Measurements from ENCODE around the gene SRPX.

SRPX gene

DNA sequence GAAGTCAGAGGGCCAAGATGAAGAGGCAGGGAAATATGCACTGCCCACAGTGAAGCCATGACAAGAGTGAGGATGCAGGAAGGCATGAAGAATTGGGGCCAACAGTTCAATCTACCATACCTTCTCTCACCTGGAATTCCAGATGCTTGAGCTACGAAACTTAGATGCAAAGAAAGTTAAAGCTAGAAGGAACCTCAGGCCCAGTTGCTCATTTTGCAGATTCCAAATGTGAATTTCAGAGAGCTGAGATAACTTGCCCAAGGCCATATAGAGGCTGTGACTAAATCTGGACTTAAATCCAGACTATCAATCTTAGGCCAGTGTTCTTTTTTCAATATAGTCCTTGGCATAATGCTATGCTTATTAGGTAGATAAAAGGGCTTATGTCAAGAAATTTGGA lies 92.7 kb downstream of the SRPX start:
- H3K4me3 ChIP-seq (ENCODE audit: low read depth, low read length) = no peak overlapping the region
- TF ChIP-seq POLR2A (IDR thresholded peaks at IDR 0.05; ENCODE audit: extremely low read depth, insufficient read length) (no peak), MYC (IDR thresholded peaks at IDR 0.05; ENCODE audit: low read depth, low read length) (no peak)
- TF ChIP-seq, protein P1, sequence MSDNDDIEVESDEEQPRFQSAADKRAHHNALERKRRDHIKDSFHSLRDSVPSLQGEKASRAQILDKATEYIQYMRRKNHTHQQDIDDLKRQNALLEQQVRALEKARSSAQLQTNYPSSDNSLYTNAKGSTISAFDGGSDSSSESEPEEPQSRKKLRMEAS (IDR thresholded peaks at IDR 0.05; ENCODE audit: low read depth, low read length) = no peak
- TF ChIP-seq, protein P2, sequence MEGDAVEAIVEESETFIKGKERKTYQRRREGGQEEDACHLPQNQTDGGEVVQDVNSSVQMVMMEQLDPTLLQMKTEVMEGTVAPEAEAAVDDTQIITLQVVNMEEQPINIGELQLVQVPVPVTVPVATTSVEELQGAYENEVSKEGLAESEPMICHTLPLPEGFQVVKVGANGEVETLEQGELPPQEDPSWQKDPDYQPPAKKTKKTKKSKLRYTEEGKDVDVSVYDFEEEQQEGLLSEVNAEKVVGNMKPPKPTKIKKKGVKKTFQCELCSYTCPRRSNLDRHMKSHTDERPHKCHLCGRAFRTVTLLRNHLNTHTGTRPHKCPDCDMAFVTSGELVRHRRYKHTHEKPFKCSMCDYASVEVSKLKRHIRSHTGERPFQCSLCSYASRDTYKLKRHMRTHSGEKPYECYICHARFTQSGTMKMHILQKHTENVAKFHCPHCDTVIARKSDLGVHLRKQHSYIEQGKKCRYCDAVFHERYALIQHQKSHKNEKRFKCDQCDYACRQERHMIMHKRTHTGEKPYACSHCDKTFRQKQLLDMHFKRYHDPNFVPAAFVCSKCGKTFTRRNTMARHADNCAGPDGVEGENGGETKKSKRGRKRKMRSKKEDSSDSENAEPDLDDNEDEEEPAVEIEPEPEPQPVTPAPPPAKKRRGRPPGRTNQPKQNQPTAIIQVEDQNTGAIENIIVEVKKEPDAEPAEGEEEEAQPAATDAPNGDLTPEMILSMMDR (IDR thresholded peaks at IDR 0.05; ENCODE audit: low read depth, low read length) = no peak
- DNase-seq (ENCODE audit: low read depth) = no peak

DNA sequence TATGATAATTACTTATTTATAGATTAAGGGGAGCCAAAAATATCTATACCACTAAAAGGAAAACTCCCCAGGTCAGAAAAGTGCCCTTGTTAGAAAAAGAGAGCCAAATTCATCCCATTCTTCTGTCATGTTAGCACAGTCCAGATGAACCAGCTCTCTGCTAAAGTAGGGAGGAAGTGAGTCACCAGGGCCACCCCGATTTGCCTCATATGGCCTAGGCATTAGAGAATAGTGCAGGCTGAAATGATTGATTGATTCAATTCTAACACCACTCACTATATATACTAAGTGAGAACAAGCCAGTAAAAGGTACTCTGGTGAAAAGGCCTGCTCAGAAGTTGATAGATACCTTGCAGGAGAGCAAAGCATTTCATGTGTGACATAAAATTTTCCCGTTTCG lies 94.5 kb downstream of the SRPX start:
- no peak overlapping the region for H3K4me3 ChIP-seq (ENCODE audit: low read depth, low read length)
- TF ChIP-seq, protein P2 (IDR thresholded peaks at IDR 0.05; ENCODE audit: low read depth, low read length) = no peak
- no peak for TF ChIP-seq MYC (IDR thresholded peaks at IDR 0.05; ENCODE audit: low read depth, low read length)
- no peak for TF ChIP-seq POLR2A (IDR thresholded peaks at IDR 0.05; ENCODE audit: extremely low read depth, insufficient read length)
- TF ChIP-seq, protein P1 (IDR thresholded peaks at IDR 0.05; ENCODE audit: low read depth, low read length) = no peak
- DNase-seq (ENCODE audit: low read depth) = peak; percentile 12

DNA sequence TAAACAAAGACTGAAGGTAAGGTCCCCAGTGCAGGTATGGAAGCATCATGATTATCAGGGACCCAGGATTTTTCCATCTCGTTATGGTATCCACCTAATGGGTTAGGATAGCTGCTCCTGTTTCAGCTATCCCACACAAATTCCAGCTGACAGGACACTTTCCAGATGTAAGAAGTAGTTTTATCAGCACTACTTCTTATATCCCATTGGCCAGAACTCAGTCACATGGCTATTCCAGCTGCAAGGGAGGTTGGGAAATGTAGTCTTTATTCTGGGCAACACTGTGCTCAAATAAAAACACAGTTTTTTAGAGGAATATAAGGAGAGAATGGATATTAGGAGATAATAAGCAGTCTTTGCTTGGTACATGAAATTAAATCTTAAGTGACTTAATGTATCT lies 96.7 kb downstream of the SRPX start:
- no peak for DNase-seq (ENCODE audit: low read depth)
- TF ChIP-seq POLR2A (IDR thresholded peaks at IDR 0.05; ENCODE audit: extremely low read depth, insufficient read length) (no peak), MYC (IDR thresholded peaks at IDR 0.05; ENCODE audit: low read depth, low read length) (no peak)
- TF ChIP-seq, protein P2 (IDR thresholded peaks at IDR 0.05; ENCODE audit: low read depth, low read length) = no peak
- TF ChIP-seq, protein P1 (IDR thresholded peaks at IDR 0.05; ENCODE audit: low read depth, low read length) = no peak
- H3K4me3 ChIP-seq (ENCODE audit: low read depth, low read length) = no peak overlapping the region

DNA sequence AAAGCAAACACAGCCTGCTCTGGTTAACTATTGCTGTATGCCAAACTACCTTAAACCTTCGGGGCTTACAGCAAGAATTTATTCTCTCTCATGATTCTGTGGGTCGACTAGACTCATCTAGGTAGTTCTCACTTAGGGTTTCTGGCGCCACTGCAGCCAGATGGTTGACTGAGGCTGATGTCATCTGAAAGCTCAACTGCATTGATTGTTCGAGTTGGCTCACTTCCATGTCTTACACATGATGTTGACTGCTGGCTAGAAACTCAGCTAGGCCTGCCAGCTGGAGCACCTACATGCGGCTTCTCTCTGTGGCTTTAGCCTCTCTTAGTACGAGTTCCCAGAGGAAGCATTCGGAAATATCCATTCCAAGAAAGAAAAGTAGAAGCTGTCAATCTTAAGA lies 103.2 kb downstream of the SRPX start:
- H3K4me3 ChIP-seq (ENCODE audit: low read depth, low read length) = no peak overlapping the region
- TF ChIP-seq MYC (IDR thresholded peaks at IDR 0.05; ENCODE audit: low read depth, low read length) (no peak), POLR2A (IDR thresholded peaks at IDR 0.05; ENCODE audit: extremely low read depth, insufficient read length) (no peak)
- TF ChIP-seq, protein P1 (IDR thresholded peaks at IDR 0.05; ENCODE audit: low read depth, low read length) = no peak
- TF ChIP-seq, protein P2 (IDR thresholded peaks at IDR 0.05; ENCODE audit: low read depth, low read length) = no peak
- no peak for DNase-seq (ENCODE audit: low read depth)

DNA sequence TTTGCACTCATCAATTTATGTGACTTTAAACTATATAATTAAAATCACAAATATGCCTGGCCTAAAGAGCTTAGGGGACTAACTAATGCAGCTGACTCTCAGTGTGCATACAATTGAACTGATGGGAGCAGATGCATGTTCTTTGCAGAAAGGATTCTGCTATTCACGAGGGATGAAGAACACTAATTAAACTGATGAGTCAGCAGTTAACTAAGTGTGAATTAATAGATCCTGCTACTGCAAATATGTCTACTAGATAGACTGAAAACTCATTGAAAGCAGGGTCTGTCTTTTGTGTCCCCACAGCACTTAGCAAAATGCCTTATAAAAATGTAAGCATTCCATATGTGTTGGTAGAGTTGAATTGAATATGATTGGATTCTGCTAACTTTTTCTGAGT lies 104.0 kb downstream of the SRPX start:
- TF ChIP-seq, protein P1 (IDR thresholded peaks at IDR 0.05; ENCODE audit: low read depth, low read length) = no peak
- TF ChIP-seq, protein P2 (IDR thresholded peaks at IDR 0.05; ENCODE audit: low read depth, low read length) = no peak
- TF ChIP-seq MYC (IDR thresholded peaks at IDR 0.05; ENCODE audit: low read depth, low read length) = no peak
- no peak for TF ChIP-seq POLR2A (IDR thresholded peaks at IDR 0.05; ENCODE audit: extremely low read depth, insufficient read length)
- DNase-seq (ENCODE audit: low read depth) = no peak
- H3K4me3 ChIP-seq (ENCODE audit: low read depth, low read length) = no peak overlapping the region

DNA sequence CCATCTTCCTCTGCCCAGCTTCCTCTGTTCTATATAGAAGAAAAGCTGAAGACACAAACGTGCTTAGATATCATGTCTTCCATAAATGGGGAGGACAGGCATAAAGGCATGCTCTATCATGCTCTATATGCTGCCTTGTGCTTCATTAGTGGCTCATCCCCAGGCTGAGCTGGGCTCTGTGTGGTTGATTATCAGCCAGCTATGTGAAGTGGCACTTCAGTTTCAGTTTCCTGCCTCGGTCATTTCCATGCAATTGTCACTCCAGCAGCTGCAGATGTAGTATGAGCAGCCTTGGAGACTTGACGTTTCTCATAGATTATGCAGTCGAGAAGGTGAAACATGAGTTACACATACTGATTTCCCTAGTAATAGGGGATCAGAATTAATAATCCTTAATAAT lies 108.1 kb downstream of the SRPX start:
- no peak overlapping the region for H3K4me3 ChIP-seq (ENCODE audit: low read depth, low read length)
- no peak for DNase-seq (ENCODE audit: low read depth)
- TF ChIP-seq, protein P2 (IDR thresholded peaks at IDR 0.05; ENCODE audit: low read depth, low read length) = no peak
- TF ChIP-seq, protein P1 (IDR thresholded peaks at IDR 0.05; ENCODE audit: low read depth, low read length) = no peak

All from NB4 (cell line).